DOHH2 (cell line): Measurements from ENCODE around the gene ANP32E.

Source experiments
- H3F3A ChIP-seq: fragments of 200-600 bp; sonication (generic), shearing (Covaris generic); 2 replicates; pipeline ENCODE4 v1.6.0; 2016; ENCODE audit warnings: antibody characterized with exemption, mild to moderate bottlenecking; ENCODE audit not compliant: control insufficient read depth, insufficient read depth
- H3K27ac ChIP-seq: fragments of 200-600 bp; sonication (generic); 2 replicates; pipeline ENCODE4 v1.5.1; 2014; ENCODE audit warnings: low read depth, mild to moderate bottlenecking, low read length, moderate library complexity
- H3K27me3 ChIP-seq: fragments of 200-600 bp; sonication (generic); 2 replicates; pipeline ENCODE4 v1.6.1; 2014; ENCODE audit warnings: mild to moderate bottlenecking, low read length, mixed read lengths; ENCODE audit not compliant: control insufficient read depth
- H3K36me3 ChIP-seq: fragments of 200-600 bp; sonication (generic); 2 replicates; pipeline ENCODE4 v1.6.1; 2014; ENCODE audit warnings: mild to moderate bottlenecking, low read length, moderate library complexity, mixed read lengths; ENCODE audit not compliant: control insufficient read depth
- H3K4me1 ChIP-seq: fragments of 200-600 bp; sonication (generic); 2 replicates; pipeline ENCODE4 v1.6.1; 2014; ENCODE audit warnings: mild to moderate bottlenecking, low read length, mixed read lengths; ENCODE audit not compliant: control insufficient read depth
- H3K4me2 ChIP-seq: fragments of 200-600 bp; sonication (generic); 2 replicates; pipeline ENCODE4 v1.6.0; 2014; ENCODE audit warnings: mild to moderate bottlenecking, low read length, moderate library complexity
- H3K4me3 ChIP-seq: fragments of 200-600 bp; sonication (generic); 2 replicates; pipeline ENCODE4 v1.5.1; 2014; ENCODE audit warnings: mild to moderate bottlenecking, low read length, mixed read lengths
- H3K79me2 ChIP-seq: fragments of 200-600 bp; sonication (generic); 2 replicates; pipeline ENCODE4 v1.6.1; 2014; ENCODE audit warnings: mild to moderate bottlenecking, low read length, mixed read lengths; ENCODE audit not compliant: control insufficient read depth
- H3K9me2 ChIP-seq: fragments of 200-600 bp; sonication (generic); replicated peaks from 2 replicates; pipeline ENCODE4 v1.6.1; 2014; ENCODE audit warnings: mild to moderate bottlenecking, low read length, mixed read lengths; ENCODE audit not compliant: control insufficient read depth
- H3K9me3 ChIP-seq: fragments of 200-600 bp; sonication (generic); 2 replicates; pipeline ENCODE4 v1.6.1; 2014; ENCODE audit warnings: antibody characterized with exemption, low read length, mixed read lengths; ENCODE audit not compliant: control insufficient read depth, insufficient read depth
- H4K20me1 ChIP-seq: fragments of 200-600 bp; sonication (generic); 2 replicates; pipeline ENCODE4 v1.6.0; 2014; ENCODE audit warnings: low read depth, mild to moderate bottlenecking, antibody characterized with exemption, low read length, moderate library complexity; ENCODE audit not compliant: control insufficient read depth, insufficient read depth
- CTCF ChIP-seq: fragments of 200-600 bp; sonication (generic); IDR thresholded peaks from one replicate; pipeline ENCODE4 v1.5.1; 2014; ENCODE audit warnings: antibody characterized with exemption, mild to moderate bottlenecking, low read depth, low read length; ENCODE audit not compliant: poor library complexity, severe bottlenecking
- EZH2phosphoT487 ChIP-seq: fragments of 200-600 bp; sonication (generic); IDR thresholded peaks from 2 replicates; pipeline ENCODE4 v1.6.1; 2017; ENCODE audit warnings: borderline replicate concordance, mild to moderate bottlenecking, antibody characterized with exemption, low read length, moderate library complexity, mixed read lengths

The ANP32E gene

GRCh38 chr1:150259758-150260669 lies 24.1 kb upstream of the ANP32E start:
- H3K4me2 ChIP-seq: no peak overlapping the region
- peaks cover 4% of the 10 kb centered on the region for H3F3A ChIP-seq
- H3K27ac ChIP-seq: no peak overlapping the region
- TF ChIP-seq CTCF: no peak
- no peak for TF ChIP-seq EZH2phosphoT487
- H3K9me3 ChIP-seq: no peaks in the 10 kb centered on the region
- H3K36me3 ChIP-seq: peaks cover 7% of the 10 kb centered on the region; the same call in 1 of the 2 replicates
- peaks cover 35% of the 10 kb centered on the region for H3K4me1 ChIP-seq
- H3K79me2 ChIP-seq: no peaks in the 10 kb centered on the region
- H3K4me3 ChIP-seq: no peak overlapping the region
- no peaks in the 10 kb centered on the region for H4K20me1 ChIP-seq
- H3K9me2 ChIP-seq: no peaks in the 10 kb centered on the region
- H3K27me3 ChIP-seq: peaks cover 40% of the 10 kb centered on the region

GRCh38 chr1:150259217-150259616 lies 23.3 kb upstream of the ANP32E start:
- Histone ChIP-seq H3K4me3 (no peak overlapping the region), H3K4me1 (peaks cover 35% of the 10 kb centered on the region), H3K4me2 (no peak overlapping the region), H3K27ac (no peak overlapping the region), H3K27me3 (peaks cover 42% of the 10 kb centered on the region), H4K20me1 (no peaks in the 10 kb centered on the region), H3F3A (peaks cover 4% of the 10 kb centered on the region), H3K79me2 (no peaks in the 10 kb centered on the region), H3K9me3 (no peaks in the 10 kb centered on the region), H3K9me2 (no peaks in the 10 kb centered on the region), H3K36me3 (no peaks in the 10 kb centered on the region)
- TF ChIP-seq CTCF: no peak
- no peak for TF ChIP-seq EZH2phosphoT487

GRCh38 chr1:150257624-150258585 lies 22.0 kb upstream of the ANP32E start, which contains the start of gene CA14:
TSS of gene CA14 (plus strand) at chr1:150257774. CDS start at chr1:150258129, 355 bp downstream.
- H3K79me2 ChIP-seq: no peaks in the 10 kb centered on the region
- no peaks in the 10 kb centered on the region for H4K20me1 ChIP-seq
- H3F3A ChIP-seq: no peaks in the 10 kb centered on the region
- peaks cover 29% of the 10 kb centered on the region for H3K4me1 ChIP-seq
- no peak within 1 kb of the TSS for H3K4me2 ChIP-seq
- no peaks in the 10 kb centered on the region for H3K9me2 ChIP-seq
- H3K9me3 ChIP-seq: no peaks in the 10 kb centered on the region
- H3K27me3 ChIP-seq: peaks cover 42% of the 10 kb centered on the region
- no peak for TF ChIP-seq CTCF
- TF ChIP-seq EZH2phosphoT487: no peak
- no peaks in the 10 kb centered on the region for H3K36me3 ChIP-seq
- H3K27ac ChIP-seq: no peak within 1 kb of the TSS
- H3K4me3 ChIP-seq: no peak within 1 kb of the TSS
